K562 (cell line): Measurements from ENCODE around the gene DMWD. TPM values are rescaled to one million over a fixed set of nuclear protein-coding genes. Genes with fewer than 3 reads are reported as not detected.

Experiments
- ARID1B ChIP-seq: fragments of 450-650 bp; IDR thresholded peaks from 2 replicates; pipeline ENCODE4 v1.6.1; 2016; ENCODE audit warnings: antibody characterized with exemption, mild to moderate bottlenecking, inconsistent platforms
- DACH1 ChIP-seq: fragments of 450-650 bp; IDR thresholded peaks from 2 replicates; pipeline ENCODE4 v1.6.1; 2018; ENCODE audit not compliant: partially characterized antibody
- ETV1 ChIP-seq: fragments of 450-650 bp; conservative IDR thresholded peaks from 2 replicates; pipeline ENCODE4 v1.6.1; 2016; ENCODE audit warnings: missing genetic modification characterization, control low read depth, low read depth, missing compliant biosample characterization
- GATAD2A ChIP-seq: fragments of 450-650 bp; IDR thresholded peaks from 2 replicates; pipeline ENCODE4 v1.6.1; 2017
- MAZ ChIP-seq, 2 experiments: fragments of 450-650 bp in 1 of 2; sonication (generic) in 1 of 2; formaldehyde crosslinking; IDR thresholded peaks in 1 of 2; conservative IDR thresholded peaks in 1 of 2; 2 replicates each; pipeline versions ENCODE4 v1.4.0 to v1.5.0; 2020; ENCODE audit warnings: mild to moderate bottlenecking in 1 of 2, missing genetic modification reagents in 1 of 2
- MXD1 ChIP-seq: fragments of 250-450 bp; sonication (Bioruptor Pico); IDR thresholded peaks from 2 replicates; pipeline ENCODE4 v1.8.0; 2021; ENCODE audit warnings: borderline replicate concordance, mild to moderate bottlenecking, moderate library complexity; ENCODE audit not compliant: poor library complexity, severe bottlenecking
- NCOR1 ChIP-seq: fragments of 450-650 bp; IDR thresholded peaks from 2 replicates; pipeline ENCODE4 v1.6.1; 2016; ENCODE audit warnings: mild to moderate bottlenecking, moderate library complexity
- PTBP1 ChIP-seq: fragments of 200-400 bp; formaldehyde crosslinking; IDR thresholded peaks from 2 replicates; pipeline ENCODE4 v1.6.1; 2017; ENCODE audit warnings: low read depth, low read length
- TCF3 ChIP-seq: sonication (generic); formaldehyde crosslinking; IDR thresholded peaks from 2 replicates; pipeline ENCODE4 v1.4.0; 2020; ENCODE audit warnings: mild to moderate bottlenecking, missing genetic modification reagents
- ZNF239 ChIP-seq: fragments of 250-450 bp; sonication (Bioruptor Pico); IDR thresholded peaks from 2 replicates; pipeline ENCODE4 v1.4.0; 2020; ENCODE audit warnings: mild to moderate bottlenecking
- ZNF263 ChIP-seq: sonication (generic); formaldehyde crosslinking; IDR thresholded peaks from 2 replicates; pipeline ENCODE4 v1.8.0; 2022; ENCODE audit warnings: mild to moderate bottlenecking, missing genetic modification reagents, borderline replicate concordance
- ZNF740 ChIP-seq, 3 experiments: fragments of 200-800 bp in 1 of 3; sonication (Bioruptor generic) in 1 of 3; sonication (generic) in 1 of 3; formaldehyde crosslinking in 1 of 3; IDR thresholded peaks; 2 replicates each; pipeline versions ENCODE4 v1.6.1 to v1.8.0; 2016 to 2022; ENCODE audit warnings: mild to moderate bottlenecking in 2 of 3, missing compliant biosample characterization in 2 of 3, missing genetic modification characterization in 2 of 3, missing genetic modification reagents in 1 of 3
- ZNF764 ChIP-seq: fragments of 250-450 bp; sonication (Bioruptor Pico); IDR thresholded peaks from 2 replicates; pipeline ENCODE4 v1.4.0; 2020; ENCODE audit warnings: low read depth, mild to moderate bottlenecking, moderate library complexity
- polyA plus RNA-seq, 8 experiments: library from polyadenylated mRNA; depleted of rRNA in 4 of 8; stranded (reverse) in 5 of 8; unstranded in 3 of 8; fragments of >200 nt; fragmentation: Nextera tagmentation in 2 of 8; fragmentation: Illumina TruSeq in 1 of 8; extraction: Ambion mirVana in 2 of 8; extraction: Trizol in 1 of 8; gene quantifications; 2 replicates each; pipeline versions ENCODE4 v1.2.1 to v1.2.3, GENCODE V29; 2011 to 2014; ENCODE audit warnings: inconsistent platforms in 1 of 8, missing spikeins in 1 of 8
- total RNA-seq, 7 experiments: library from RNA; depleted of rRNA in 6 of 7; stranded (reverse); fragments of >200 nt in 6 of 7; fragmentation: Illumina TruSeq in 2 of 7; extraction: Trizol in 2 of 7; gene quantifications; 2 replicates each; pipeline versions ENCODE4 v1.2.1 to v1.2.3, GENCODE V29; 2011 to 2021; ENCODE audit warnings: low replicate concordance in 1 of 7
- TF ChIP-seq, protein P1 (sequence below): fragments of 450-650 bp; IDR thresholded peaks from 2 replicates; pipeline ENCODE4 v1.6.1; 2017; ENCODE audit warnings: antibody characterized with exemption, mild to moderate bottlenecking
- TF ChIP-seq, protein P2 (sequence below): sonication (generic); formaldehyde crosslinking; IDR thresholded peaks from 2 replicates; pipeline ENCODE4 v1.8.1; 2023; ENCODE audit warnings: mild to moderate bottlenecking, missing genetic modification reagents
- TF ChIP-seq, protein P3 (sequence below): fragments of 250-450 bp; sonication (Bioruptor Pico); IDR thresholded peaks from 2 replicates; pipeline ENCODE4 v1.5.0; 2021

Gene DMWD
- total and polyA plus RNA-seq, 9 of the 15 experiments (the other 6 are each of a cell fraction or from before 2014, with no cell fraction given) = 4.7 to 54.6 (median 19.0) TPM

- TF ChIP-seq, protein P1, sequence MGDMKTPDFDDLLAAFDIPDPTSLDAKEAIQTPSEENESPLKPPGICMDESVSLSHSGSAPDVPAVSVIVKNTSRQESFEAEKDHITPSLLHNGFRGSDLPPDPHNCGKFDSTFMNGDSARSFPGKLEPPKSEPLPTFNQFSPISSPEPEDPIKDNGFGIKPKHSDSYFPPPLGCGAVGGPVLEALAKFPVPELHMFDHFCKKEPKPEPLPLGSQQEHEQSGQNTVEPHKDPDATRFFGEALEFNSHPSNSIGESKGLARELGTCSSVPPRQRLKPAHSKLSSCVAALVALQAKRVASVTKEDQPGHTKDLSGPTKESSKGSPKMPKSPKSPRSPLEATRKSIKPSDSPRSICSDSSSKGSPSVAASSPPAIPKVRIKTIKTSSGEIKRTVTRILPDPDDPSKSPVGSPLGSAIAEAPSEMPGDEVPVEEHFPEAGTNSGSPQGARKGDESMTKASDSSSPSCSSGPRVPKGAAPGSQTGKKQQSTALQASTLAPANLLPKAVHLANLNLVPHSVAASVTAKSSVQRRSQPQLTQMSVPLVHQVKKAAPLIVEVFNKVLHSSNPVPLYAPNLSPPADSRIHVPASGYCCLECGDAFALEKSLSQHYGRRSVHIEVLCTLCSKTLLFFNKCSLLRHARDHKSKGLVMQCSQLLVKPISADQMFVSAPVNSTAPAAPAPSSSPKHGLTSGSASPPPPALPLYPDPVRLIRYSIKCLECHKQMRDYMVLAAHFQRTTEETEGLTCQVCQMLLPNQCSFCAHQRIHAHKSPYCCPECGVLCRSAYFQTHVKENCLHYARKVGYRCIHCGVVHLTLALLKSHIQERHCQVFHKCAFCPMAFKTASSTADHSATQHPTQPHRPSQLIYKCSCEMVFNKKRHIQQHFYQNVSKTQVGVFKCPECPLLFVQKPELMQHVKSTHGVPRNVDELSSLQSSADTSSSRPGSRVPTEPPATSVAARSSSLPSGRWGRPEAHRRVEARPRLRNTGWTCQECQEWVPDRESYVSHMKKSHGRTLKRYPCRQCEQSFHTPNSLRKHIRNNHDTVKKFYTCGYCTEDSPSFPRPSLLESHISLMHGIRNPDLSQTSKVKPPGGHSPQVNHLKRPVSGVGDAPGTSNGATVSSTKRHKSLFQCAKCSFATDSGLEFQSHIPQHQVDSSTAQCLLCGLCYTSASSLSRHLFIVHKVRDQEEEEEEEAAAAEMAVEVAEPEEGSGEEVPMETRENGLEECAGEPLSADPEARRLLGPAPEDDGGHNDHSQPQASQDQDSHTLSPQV = peak; percentile 85
- TF ChIP-seq DACH1 (peak; percentile 92), ZNF263 (CRISPR knock-in tag) (peak; percentile 26; the same call in 1 of the 2 replicates), PTBP1 (0 out of 2 replicates have a peak, but pooled peaks have one; percentile 26), MAZ (CRISPR knock-in tag; conservative IDR thresholded peaks at IDR 0.05 in 1 of 2, IDR thresholded peaks at IDR 0.05 in 1 of 2) (peak; percentile 78 to 93), TCF3 (CRISPR knock-in tag) (0 out of 2 replicates have a peak, but pooled peaks have one; percentile 34), ARID1B (no peak; the same call in 1 of the 2 replicates), MXD1 (CRISPR knock-in tag) (peak; percentile 27), ZNF764 (CRISPR knock-in tag) (0 out of 2 replicates have a peak, but pooled peaks have one; percentile 60), ZNF239 (CRISPR knock-in tag) (no peak), ETV1 (tag) (0 out of 2 replicates have a peak, but pooled peaks have one; percentile 26), ZNF740 (CRISPR knock-in tag; IDR thresholded peaks at IDR 0.05) (no peak; the same call in none of the 2 replicates), ZNF740 (tag; IDR thresholded peaks at IDR 0.05) (no peak), GATAD2A (peak; percentile 62; the same call in 1 of the 2 replicates), NCOR1 (peak; percentile 29; the same call in 1 of the 2 replicates)
- TF ChIP-seq, protein P2, sequence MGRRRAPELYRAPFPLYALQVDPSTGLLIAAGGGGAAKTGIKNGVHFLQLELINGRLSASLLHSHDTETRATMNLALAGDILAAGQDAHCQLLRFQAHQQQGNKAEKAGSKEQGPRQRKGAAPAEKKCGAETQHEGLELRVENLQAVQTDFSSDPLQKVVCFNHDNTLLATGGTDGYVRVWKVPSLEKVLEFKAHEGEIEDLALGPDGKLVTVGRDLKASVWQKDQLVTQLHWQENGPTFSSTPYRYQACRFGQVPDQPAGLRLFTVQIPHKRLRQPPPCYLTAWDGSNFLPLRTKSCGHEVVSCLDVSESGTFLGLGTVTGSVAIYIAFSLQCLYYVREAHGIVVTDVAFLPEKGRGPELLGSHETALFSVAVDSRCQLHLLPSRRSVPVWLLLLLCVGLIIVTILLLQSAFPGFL (CRISPR knock-in tag) = peak; percentile 76; the same call in 1 of the 2 replicates
- TF ChIP-seq, protein P3, sequence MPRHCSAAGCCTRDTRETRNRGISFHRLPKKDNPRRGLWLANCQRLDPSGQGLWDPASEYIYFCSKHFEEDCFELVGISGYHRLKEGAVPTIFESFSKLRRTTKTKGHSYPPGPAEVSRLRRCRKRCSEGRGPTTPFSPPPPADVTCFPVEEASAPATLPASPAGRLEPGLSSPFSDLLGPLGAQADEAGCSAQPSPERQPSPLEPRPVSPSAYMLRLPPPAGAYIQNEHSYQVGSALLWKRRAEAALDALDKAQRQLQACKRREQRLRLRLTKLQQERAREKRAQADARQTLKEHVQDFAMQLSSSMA (CRISPR knock-in tag) = peak; percentile 79; the same call in 1 of the 2 replicates
These were observed 22.2 kb downstream of the DMWD start (continued) for GRCh38 chr19:45770192-45771101.
